ENCODE measurements around the gene RNF144A.
A peak's percentile ranks its signal among the peaks of the same experiment; 100 is the strongest.

The RNF144A gene

DNA sequence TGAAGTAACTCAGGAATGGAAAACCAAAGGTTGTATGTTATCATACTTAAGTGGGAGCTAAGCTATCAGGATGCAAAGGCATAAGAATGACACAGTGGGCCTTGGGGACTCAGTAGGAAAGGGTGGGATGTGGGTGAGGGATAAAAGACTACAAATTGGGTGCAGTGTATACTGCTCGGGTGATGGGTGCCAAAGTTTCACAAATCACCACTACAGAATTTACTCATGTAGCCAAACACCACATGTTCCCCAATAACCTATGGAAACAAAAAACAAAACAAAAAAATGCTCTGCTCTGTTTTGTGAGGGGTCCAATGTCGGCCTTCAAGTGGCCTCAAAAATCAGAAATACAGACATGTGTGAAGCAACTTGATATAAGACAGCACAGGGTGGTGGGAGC, 8.9 kb upstream of the RNF144A start:
- no peak for DNase-seq (ENCODE audit: low read depth)

DNA sequence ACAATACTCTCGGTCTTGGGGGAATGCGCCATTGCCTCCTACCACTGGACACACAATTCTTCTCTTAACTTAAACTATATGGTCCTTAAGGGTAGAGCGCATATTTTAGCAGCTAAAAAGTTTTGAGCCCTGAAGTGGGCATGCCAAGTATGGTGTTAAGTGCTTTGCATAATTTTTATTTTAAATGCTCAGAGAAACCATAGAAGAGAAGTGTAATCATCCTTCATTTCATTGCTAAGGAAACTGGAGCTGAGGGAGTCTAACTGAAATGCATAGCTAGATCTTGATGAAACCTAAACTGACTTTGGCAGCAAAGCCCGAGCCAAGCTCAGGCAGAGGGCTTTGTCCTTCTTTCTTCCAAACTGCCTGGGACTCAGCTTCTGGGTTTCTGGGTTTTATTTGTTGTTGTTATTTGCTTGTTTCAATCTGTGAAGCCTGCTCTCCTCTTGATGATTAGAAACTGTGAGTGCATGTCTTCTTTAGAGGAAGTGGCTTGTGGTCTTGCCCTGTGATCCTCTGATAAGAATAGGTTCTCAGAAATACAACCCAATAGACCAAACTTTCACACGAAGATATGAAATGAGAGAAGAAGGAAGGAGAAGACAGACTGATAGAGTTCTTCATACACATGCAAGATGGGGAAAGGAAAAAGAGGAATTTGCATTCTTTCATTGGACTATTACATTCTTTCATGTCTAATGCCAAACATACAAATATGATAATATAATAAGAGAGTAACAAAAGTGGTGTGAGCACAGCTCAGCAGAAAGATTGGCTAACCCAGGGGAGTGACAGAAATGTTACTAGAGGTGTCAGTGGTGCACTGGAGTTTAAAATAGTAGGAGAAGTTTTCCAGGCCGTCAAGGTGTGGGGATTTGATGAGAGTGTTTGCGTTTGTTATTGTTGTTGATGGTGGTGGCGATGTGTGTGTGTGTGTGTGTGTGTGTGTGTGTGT, 7.5 kb upstream of the RNF144A start:
- DNase-seq (ENCODE audit: low read depth), result no peak

- no peak for DNase-seq (ENCODE audit: low read depth)
Measured at GRCh38 chr2:6911721-6912120, 5.5 kb upstream of the RNF144A start.

GRCh38 chr2:6913415-6914157, 3.6 kb upstream of the RNF144A start:
- no peak for DNase-seq (ENCODE audit: low read depth)

DNA sequence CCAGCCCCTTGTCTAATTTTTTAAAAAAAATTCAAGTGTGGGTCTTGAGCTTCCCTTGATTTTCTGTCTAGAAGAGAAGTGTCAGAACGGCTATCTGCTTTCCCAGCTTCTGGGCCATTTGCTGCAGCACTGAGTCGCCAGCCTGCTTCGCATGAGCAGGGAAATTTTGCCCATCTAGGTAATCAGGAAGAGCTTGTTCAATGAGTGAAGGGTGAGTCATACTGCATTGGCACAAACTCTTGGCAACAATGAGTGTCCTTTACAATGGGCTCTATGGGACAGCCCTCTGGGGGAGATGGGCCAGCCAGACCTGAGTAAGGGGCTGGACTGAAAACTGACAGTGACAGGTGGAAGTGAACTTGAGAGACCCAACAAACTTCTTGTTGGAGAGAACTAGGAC, 2.4 kb upstream of the RNF144A start:
- peak; percentile 34 for DNase-seq (ENCODE audit: low read depth)

DNA sequence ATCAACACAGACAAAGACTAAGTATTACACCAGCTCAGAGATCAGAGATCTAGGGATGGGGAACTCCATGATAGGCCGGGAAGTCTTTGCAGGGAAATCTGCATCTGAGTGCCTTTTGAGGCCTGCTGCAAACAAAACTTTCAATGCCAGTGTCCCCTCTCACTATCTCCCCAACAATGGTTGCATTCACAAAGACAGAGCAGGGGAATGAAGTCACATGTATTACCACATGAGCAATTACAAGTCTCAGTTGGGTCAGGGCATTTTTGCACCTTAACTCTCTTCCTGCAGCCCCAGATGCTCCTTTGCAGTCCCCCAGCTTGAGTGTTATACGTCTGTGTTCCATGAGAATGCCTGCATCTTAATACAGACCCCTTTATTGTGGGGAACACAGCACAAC, 1.8 kb upstream of the RNF144A start:
- DNase-seq (ENCODE audit: low read depth), result no peak

DNA sequence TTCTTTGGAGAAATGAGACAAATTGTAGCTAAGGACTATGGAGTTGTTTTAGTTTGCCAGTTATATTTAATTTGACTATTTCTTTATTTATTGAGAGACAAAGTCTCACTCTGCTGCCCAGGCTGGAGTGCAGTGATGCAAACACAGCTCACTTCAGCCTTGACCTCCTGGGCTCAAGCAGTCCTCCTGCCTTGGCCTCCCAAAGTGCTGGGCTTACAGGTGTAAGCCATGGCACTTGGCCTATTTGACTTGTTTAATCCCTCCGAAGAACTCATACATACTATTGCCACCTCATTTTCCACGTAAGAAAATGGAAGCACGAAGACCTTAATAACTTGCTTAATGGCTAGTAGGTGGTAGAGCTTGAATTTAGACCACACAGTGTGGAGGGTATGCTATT, 988 bp upstream of the RNF144A start:
- no peak for DNase-seq (ENCODE audit: low read depth)

GRCh38 chr2:6916736-6917070, 509 bp upstream of the RNF144A start:
- DNase-seq (ENCODE audit: low read depth), result no peak

GRCh38 chr2:6917761-6918421, 679 bp downstream of the RNF144A start:
- DNase-seq (ENCODE audit: low read depth), result no peak

DNA sequence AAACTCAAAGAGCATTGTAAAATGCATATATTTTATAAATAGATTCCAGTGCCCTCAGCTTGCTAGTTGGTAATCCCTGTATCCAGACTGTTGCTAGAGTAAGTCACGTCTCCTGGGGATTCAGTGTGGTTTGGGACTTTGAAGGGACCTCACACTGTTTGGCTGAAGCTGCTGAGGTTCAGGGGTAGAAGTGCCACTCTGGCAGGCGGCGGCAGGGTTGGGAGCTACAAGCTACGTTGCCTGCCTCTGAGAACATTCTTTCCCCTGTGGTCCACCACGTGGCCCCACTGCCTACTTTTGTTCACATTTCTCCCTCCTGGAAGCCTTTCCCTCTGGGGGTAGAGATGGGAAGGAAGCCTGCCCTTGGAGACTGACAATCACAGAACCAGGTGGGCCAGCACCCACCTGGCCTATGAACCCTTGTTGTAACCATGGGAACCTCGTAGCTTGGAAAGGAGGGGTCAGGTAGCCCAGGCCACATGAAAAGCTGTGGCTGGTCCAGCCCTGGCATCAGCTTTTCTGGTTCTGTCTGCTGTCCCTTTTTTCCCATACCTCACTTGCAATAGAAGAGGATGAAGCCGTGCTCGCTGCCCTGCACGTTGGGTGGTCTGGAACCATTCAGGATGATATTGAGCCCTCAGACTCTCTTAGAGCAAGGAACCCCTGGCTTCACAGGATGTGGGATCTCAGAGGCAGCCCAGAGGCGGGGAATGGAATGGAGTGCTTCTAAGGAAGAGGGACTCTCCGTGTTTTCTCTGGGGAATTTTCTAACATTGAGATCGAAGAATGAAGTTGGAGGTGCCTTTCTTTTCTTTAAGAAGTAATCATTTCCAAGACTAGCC, 2.9 kb downstream of the RNF144A start:
- DNase-seq (ENCODE audit: low read depth), result no peak

- no peak for DNase-seq (ENCODE audit: low read depth)
Measured at GRCh38 chr2:6920743-6921064, 3.5 kb downstream of the RNF144A start.

GRCh38 chr2:6921321-6921922, 4.2 kb downstream of the RNF144A start:
- no peak for DNase-seq (ENCODE audit: low read depth)

DNA sequence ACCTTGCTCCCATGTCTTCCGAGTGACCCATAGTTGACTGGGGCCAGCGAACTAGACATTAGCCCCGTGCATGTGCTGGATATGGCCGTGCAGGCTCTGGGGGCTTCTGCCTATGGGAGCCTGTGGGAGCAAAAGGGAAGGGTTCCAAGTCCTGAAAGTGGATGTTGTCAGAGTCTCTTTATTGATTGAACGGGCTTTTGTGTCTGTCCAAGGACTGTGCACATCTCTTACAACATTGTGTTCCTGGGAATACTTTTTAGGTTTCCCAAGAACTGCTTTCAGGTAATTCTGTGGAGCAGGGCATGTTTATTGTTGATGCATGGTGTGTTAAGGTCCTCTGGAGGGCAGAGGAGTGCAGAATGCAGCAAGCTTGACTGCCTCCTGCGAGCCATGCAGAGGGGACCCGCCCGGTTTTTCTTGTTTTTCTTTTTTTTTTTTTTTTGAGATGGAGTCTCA, 5.0 kb downstream of the RNF144A start:
- DNase-seq (ENCODE audit: low read depth), result no peak

GRCh38 chr2:6923319-6923718, 6.1 kb downstream of the RNF144A start:
- DNase-seq (ENCODE audit: low read depth), result no peak

DNA sequence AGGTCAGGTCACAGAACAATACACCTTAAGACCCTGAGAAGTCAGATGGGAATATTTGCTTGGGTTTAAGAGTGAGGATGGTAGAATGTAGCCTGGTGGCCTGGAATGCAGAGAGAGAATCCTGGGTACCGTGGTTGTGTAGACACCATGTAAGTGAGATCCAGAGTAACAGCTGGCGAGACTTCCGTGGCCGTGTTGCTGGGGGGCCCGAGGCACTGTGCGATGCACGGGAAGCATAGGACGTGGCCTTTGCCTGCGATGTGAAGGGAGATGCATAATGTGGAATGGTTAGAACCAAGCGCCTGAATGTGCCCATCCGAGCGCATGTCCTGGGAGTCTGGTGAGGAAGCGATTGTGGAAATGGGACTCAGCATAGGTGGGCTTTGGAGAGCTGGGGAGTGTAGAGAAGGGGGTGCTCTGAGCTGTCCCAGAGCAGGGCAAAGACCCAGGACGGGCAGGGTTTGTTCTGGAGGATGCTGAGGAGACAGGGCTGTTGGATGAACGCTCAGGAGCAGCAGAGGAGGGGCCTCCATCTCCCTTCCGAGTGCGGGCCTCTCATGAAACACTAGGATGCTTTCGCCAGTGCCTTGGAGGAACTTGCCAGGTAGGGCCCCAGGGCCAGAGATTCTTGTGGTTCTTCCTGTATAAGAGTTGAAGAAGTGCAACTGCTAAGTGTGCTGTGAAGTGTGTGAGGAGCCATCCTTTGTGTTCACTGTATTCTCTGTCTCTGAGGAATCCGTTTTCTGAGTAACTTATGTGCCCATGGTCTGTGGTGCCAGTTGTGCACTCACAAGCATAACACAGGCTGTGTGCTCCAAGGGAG, 7.1 kb downstream of the RNF144A start:
- no peak for DNase-seq (ENCODE audit: low read depth)

- no peak for DNase-seq (ENCODE audit: low read depth)
Measured at GRCh38 chr2:6924924-6925409, 7.8 kb downstream of the RNF144A start.

DNA sequence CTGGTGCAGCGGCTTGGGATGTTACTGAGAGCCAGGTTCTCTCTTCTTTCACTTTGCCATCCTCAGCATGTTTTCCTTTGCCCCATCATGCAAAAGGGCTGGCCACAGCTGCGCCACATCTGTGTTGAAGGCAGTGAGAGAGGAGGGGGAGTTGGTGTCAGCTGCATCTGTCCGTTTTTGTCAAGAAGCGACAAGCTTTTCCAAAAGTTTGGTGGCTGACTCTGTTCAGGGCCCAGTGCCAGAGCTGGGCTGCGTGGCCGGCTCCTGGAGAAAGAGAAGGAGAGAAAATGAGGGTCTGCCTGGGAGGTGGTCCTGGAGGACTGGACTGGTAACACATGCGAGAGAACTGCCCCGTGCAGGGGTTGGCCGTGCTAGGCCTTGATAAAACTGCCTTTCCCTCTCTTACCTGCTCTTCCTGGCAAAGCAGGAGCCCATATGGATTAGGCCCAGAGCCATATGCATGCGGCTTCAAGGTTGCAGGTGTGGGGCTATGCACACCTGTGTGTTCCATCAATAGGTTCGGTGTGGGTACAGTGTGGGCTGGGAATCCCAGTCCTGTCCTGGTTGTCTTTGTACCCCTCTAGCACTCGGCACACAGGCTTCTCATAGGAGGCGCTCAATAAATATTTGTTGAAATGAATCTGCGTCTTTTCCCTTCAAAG, 9.0 kb downstream of the RNF144A start:
- DNase-seq (ENCODE audit: low read depth), result no peak

- DNase-seq (ENCODE audit: low read depth), result no peak
Measured at GRCh38 chr2:6927186-6927585, 10.0 kb downstream of the RNF144A start.

GRCh38 chr2:6927753-6928152, 10.5 kb downstream of the RNF144A start:
- no peak for DNase-seq (ENCODE audit: low read depth)

- no peak for DNase-seq (ENCODE audit: low read depth)
Measured at GRCh38 chr2:6928452-6928851, 11.2 kb downstream of the RNF144A start.

Data from HS-5 (cell line).